HG03575 (cell line): ENCODE results near the gene NBEA.
"Not testable (repeated sequence)": the region's sequence is repeated elsewhere in the genome, so short reads cannot be mapped to it uniquely, and the experiment has no call there.

Experiments
- ATAC-seq: cut with Tn5 transposase; IDR thresholded peaks from one replicate; pipeline ENCODE4 v1.9.1; 2021; ENCODE audit not compliant: unreplicated experiment, insufficient number of reproducible peaks, low FRiP score; ENCODE audit errors: extremely low read depth

The NBEA gene

DNA sequence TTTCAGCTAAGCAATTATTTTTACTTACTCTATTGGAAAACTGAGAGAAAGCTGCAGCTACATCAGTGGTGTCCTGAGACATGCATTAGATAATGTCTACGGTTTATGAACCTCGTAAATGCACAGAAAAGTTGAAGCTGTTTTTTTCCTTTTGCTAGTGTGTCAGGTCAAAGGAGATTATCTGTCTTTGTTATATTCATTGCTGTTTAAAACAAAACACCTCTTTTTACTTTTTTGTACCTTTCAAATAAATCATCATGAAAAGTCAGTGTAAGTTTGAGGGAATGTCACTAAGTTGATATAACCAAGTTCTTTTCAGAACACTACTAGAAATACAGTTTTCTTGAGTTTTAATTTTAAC lies 2.2 kb downstream of the NBEA start:
- no peak for ATAC-seq

DNA sequence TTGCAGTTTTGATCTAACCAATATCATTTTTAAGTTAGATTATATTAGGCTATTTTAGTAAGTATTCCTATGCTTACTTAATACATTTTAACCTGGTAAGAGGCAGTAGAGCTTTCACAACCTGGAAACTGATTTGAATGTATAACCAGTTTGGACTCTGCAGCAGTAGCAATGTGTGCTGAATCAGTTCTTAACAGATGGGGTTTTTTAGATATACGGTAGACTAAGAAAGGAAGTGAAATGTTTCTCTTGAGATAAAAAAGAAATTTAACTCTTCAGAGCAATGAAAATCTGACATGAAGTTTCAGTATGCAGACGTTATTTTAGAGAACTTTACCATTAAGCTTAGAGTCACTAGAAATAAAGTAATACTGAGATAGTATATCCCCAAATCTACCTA lies 2.7 kb downstream of the NBEA start:
- ATAC-seq = no peak

DNA sequence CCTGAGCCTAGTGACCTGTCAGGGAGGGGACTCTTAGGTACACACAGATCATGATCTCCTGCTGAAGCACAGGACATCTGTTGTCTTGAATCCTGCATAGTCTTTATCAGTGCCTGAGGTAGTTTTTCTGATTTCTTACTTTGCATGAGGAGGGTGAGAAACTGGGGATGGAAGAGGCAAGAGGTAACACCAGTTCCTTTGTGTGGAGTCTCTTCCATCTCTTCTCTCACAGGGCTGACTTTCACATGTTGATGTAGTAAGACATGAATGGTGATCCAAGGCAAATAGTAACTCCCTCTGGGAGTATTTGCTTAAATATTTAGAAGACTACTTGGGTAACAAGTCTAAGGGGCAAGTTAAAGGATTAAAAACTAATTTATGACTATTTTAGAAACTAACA lies 9.5 kb downstream of the NBEA start:
- no peak for ATAC-seq

DNA sequence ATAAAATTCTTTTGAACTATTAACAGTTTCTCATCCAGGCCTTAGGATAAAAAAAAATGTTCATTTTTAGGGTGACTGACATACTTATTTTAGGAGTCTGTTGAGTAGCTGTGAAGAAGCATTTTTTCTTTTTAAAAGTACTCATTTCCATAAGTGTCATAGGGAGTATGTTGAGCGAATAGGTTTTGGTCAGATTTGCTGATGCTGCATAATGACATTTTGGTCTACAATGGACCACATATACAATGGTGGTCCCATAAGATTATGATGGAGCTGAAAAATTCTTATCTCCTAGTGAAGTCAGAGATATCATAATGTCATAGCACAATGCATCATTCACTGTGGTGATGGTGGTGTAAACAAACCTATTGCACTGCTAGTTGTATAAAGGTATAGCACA lies 17.4 kb downstream of the NBEA start:
- ATAC-seq = no peak

DNA sequence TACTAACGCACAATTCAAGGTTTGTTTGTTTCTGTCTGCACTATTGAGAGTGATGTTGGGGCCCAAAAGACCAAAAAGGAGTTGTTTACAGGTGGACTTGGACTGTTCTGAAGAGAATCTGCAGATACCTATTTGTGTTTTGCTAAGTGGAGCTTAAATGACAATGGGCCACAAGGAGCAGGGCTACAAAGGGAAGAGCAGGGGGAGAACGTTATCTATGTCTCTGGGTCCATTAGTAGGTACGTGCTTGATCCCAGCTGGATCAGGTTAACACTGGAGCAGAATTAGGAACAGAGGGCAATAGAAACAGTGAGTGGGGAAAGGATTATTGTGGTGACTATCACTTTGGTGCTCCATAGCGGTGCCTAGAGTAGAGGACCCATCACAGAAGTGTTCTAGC lies 22.5 kb downstream of the NBEA start:
- no peak for ATAC-seq

DNA sequence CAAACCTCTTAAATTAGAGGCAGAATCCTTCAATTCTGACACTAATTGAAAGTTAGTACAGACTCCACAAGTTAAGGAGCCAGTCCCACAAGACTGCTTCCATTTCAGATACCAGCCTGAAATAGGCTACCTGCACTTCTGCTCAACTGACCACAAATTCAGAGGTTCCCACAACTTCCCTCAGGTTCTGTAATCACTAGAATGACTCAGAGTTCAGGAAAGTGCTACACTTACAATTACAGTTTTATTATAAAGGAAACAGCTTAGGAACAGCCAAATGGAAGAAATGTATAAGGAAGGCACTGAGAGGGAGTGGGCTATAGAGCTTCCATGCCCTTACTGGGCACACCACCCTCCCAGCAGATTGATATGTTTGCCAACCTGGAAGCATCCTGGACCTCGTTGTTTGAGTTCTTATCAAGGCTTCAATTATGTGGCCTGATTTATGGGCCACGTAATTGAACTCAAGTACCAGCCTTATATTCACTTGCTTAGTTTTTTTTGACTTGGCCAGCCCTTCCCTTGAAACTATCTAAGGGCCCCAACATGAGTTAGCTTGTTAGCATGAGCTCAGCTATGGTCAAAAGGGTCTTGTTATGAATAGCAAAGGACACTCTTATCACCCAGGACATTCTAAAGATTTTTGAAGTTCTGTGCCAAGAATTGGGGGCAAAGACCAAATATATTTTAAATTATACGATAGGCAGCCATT lies 25.9 kb downstream of the NBEA start:
- no peak for ATAC-seq

DNA sequence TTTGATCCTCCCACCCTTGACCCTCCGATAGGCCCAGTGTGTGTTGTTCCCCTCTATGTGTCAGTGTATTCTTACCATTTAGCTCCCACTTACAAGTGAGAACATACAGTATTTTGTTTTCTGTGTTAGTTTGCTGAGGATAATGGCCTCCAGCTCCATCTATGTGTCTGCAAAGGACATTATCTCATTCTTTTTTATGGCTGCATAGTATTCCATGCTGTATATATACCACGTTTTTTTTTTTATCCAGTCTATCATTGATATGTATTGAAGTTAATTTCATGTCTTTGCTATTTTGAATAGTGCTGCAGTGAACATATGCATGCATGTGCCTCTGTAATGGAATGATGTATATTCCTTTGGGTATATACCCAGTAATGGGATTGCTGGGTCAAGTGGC lies 27.5 kb downstream of the NBEA start:
- ATAC-seq = not testable (repeated sequence)

DNA sequence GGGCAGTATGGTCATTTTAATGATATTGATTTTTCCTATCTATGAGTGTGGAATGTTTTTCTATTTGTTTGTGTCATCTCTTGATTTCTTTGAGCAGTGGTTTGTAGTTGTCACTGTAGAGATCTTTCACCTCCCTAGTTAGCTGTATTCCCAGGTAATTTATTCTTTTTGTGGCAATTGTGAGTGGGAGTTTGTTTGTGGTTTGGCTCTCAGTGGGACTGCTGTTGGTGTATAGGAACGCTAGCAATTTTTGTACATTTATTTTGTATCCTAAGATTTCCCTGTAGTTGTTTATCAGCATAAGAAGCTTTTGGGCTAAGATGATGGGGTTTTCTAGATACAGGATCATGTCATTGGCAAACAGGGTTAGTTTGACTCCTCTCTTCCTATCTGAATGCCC lies 28.9 kb downstream of the NBEA start:
- no peak for ATAC-seq

DNA sequence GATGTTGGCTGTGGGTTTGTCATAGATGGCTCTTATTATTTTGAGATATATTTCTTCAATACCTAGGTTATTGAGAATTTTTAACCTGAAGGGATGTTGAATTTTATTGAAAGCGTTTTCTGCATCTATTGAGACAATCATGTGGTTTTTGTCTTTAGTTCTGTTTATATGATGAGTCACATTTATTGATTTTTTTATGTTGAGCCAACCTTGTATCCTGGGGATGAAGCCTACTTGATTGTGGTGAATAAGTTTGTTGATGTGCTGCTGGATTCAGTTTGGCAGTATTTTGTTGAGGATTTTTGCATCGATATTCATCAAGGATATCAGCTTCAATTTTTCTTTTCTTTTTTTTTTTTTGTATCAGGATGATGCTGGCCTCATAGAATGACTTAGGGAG lies 29.4 kb downstream of the NBEA start:
- ATAC-seq = no peak

DNA sequence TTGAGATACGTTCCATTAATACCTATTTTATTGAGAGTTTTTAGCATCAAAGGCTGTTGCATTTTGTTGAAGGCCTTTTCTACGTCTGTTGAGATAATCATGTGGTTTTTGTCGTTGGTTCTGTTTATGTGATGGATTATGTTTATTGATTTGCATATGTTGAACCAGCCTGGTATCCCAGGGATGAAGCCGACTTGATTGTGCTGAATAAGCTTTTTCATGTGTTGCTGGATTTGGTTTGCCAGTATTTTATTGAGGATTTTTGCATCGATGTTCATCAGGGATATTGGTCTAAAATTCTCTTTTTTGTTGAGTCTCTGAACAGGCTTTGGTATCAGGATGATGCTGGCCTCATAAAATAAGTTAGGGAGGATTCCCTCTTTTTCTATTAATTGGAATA lies 43.1 kb downstream of the NBEA start:
- not testable (repeated sequence) for ATAC-seq

DNA sequence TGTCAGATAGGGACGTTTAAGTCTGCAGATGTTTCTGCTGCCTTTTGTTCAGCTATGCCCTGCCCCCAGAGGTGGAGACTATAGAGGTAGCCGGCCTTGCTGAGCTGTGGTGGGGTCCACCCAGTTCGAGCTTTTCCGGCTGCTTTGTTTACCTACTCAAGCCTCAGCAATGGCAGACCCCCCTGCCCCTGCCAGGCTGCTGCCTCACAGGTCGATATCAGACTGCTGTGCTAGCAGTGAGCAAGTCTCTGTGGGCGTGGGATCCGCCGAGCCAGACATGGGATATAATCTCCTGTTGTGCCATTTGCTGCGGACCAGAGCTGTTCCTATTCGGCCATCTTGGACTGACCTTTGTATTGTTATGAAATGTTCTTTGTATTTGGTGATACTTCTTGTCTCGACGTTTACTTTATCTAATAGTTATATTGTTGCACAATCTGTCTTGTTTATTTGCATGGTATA lies 46.3 kb downstream of the NBEA start:
- no peak for ATAC-seq

DNA sequence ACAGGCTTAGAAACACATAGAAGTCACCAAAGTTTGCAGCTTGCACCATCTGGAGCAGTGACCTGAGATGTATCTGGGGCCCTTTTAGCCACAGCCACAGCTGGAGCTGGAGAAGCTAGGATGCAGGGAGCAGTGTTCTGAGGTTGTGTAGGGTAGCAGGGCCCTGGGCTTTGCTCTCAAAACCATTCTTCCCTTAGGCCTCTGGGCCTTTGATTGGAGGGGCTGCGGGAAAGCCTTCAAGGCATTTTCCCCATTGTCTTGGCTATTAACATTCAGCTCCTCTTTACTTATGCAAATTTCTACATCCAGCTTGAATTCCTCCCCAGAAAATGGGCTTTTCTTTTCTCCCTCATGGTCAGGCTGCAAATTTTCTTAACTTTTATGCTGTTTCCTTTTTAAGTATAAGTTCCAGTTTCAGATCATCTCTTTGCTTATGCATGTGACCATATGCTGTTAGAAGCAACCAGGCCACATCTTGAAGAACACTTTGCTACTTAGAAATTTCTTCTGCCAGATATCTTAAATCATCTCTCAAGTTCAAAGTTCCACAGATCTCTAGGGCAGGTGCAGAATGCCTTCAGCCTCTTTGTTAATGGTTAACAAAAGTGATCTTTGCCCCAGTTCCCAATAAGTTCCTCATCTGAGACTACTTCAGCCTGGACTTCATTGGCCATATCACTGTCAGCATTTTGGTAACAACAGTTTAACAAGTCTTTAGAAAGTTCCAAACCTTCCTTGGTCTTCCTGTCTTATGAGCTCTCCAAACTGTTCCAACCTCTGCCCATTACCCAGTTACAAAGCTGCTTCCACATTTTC lies 48.5 kb downstream of the NBEA start:
- no peak for ATAC-seq

DNA sequence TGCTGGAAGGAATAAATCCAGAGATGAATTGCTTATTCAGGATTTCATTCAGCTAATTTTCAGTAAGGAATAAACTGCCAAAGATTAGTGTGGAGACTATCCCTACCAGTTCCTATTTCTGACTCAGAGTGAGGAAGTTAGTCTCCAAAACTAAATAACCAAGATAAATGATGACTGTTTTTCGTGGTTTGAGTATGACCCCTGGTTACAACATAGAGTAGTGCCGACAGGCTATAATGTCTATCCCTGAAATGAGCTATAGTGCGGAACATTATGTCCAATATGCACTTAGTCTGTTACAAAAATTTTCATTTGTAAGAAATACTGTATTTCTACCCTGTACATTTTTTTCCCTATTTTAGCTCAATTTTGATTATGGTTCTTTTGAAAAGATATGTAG lies 51.4 kb downstream of the NBEA start:
- ATAC-seq = no peak

DNA sequence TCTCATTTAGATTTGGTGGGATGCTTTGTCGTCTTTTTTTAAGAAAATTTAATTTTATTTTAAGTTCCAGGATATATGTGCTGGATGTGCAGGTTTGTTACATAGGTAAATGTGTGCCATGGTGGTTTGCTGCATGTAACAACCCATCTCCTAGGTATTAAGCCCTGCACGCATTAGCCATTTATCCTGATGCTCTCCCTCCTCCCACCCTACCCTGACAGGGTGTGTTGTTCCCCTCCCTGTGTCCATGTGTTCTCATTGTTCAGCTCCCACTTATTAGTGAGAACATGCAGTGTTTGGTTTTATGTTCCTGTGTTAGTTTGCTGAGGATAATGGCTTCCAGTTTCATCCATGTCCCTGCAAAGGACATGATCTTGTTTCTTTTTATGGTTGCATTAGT lies 61.7 kb downstream of the NBEA start:
- ATAC-seq = not testable (repeated sequence)

DNA sequence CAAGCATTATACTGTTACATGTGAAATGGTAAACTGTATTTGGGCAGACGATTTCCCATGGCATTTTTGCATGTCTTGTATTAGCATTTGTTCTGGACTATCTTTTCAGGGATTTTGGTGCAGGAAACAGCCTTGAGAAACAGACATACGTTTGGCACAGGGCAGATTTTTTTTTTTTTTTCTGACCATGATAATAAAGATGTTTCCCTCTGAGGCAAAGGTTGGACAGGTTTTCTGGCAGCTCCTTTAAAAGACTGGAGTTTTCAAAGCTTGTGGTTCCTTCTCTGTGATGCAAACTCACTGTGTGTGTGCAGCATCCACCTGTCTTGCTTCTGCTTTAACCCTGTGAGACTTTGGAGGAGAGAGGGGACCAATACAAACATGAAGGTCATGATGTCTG lies 63.0 kb downstream of the NBEA start:
- ATAC-seq = no peak

DNA sequence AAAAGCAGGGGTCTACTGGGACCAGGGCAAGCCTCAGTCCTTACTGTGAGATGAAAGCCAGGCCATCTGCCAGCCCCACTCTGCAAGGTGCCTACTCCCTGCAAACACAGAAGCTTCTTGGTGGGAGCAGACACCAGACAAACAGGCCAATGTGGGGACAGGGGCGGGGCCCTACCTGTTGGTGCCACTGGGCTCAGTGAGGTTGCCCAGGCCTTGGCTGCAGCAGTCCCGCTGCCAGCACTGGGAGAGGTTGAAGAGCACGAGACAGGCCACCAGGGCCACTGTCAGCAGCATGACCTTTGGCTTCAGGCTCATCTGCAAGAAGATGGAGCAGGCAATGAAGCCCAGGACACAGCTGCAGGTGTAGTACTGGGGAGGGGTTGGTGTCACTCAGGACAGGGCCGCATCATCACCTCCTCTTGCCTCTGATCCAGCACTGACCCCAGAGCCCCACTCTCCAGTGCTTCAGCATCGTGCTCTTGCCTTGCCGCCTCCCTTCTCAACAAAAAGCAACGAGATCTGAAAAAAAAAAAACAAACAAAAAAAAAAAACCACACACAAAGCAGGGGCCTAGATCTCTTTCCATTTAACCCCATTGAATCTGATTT lies 72.6 kb downstream of the NBEA start:
- no peak for ATAC-seq

DNA sequence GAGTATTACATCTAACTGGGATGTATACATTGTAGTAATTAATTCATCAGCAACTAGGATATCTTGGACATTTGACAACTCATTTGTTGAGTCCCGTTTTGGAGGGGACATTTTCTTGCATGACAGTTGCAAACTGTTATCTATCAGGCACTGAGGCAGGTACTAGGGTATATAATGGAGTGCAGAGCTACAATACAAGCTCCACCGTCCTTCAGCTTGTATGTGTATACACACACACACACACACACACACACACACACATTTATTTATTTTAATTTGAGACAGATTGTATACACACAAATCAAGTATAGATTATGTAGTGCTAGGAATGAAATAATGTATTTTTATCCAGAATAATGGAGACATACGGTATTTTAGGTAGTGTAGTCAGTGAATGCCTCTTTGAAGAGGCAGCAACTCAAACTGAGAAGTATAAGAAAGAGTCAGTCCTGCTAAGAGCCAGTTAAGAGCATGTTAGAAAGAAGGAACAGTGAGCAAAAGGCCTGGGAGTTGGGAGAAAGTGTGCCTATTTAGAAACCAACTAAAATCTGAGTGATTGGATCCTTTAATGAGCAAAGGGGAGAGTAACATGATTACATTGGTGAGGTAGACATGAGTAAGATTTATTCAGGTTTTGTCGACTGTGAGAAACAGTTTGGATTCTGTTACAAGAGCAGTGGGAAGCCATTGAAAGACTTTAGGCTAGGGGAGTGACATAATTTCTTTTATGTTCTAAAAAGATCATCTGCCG lies 74.5 kb downstream of the NBEA start:
- no peak for ATAC-seq

DNA sequence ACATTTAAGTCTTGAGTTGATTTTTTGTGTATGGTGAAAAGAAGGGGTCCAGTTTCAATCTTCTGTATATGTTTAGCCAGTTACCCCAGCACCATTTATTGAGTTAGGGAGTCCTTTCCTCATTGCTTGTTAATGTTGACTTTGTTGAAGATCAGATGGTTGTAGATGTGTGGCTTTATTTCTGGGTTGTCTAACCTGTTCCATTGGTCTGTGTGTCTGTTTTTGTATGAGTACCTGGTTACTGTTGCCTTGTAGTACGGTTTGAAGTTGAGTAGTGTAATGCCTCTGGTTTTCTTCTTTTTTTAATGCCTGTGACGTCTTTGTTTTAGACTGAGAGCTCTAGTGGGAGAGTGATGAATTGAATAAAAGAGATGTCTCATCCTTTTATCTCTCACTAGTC lies 83.2 kb downstream of the NBEA start:
- no peak for ATAC-seq

DNA sequence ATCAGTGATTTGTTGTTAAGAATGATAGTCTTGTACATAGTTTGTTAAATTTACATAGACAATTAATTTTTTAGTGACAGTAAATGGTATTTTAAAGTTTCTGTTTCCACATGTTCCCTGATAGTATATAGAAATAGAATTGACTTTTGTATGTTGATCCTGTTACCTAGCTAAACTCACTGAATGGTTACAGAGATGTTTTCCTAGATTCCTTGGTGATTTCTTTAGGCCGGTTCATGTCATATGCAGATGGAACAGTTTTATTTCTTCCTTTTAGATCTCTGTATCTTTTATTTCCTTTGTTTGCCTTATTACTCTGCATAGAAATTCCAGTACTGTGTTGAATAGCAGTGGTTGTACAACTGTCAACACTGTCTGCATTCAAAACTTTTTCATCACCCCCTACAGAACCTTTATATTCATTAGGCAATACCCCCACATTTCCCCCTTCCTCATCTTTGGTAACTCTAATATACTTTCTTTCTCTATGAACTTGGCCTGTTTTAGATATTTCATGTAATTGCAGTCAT lies 86.3 kb downstream of the NBEA start:
- ATAC-seq = no peak
